Measurements from ENCODE around the gene APPL2.

- TF ChIP-seq CTCF (IDR thresholded peaks at IDR 0.05) (no peak), POLR2A (IDR thresholded peaks at IDR 0.05) (no peak)
These were observed 28.8 kb upstream of the APPL2 start for GRCh38 chr12:105264771-105265170.

Measured in thyroid gland (tissue), 4 donors.